Neural progenitor cell (in vitro differentiated cells): Measurements from ENCODE around the gene NKD1. TPM values are rescaled to one million over a fixed set of nuclear protein-coding genes. Genes with fewer than 3 reads are reported as not detected.

Source experiments
- DNase-seq: peaks from one replicate; pipeline ENCODE4 v3.0.0-alpha.2; 2016; ENCODE audit warnings: low spot score
- H2AFZ ChIP-seq: fragments of 200-600 bp; sonication (generic); replicated peaks from 2 replicates; pipeline ENCODE4 v1.6.1; 2016; ENCODE audit warnings: antibody characterized with exemption
- H3F3A ChIP-seq: fragments of 200-600 bp; sonication (generic); 2 replicates; pipeline ENCODE4 v1.6.1; 2016; ENCODE audit warnings: antibody characterized with exemption, low read depth
- H3K27ac ChIP-seq: fragments of 200-600 bp; sonication (generic); 2 replicates; pipeline ENCODE4 v1.5.1; 2016; ENCODE audit warnings: mild to moderate bottlenecking
- H3K27me3 ChIP-seq: fragments of 200-600 bp; sonication (generic); 2 replicates; pipeline ENCODE4 v1.6.1; 2016; ENCODE audit warnings: mild to moderate bottlenecking, moderate library complexity
- H3K36me3 ChIP-seq: fragments of 200-600 bp; sonication (generic); 2 replicates; pipeline ENCODE4 v1.5.1; 2016
- H3K4me1 ChIP-seq: fragments of 200-600 bp; sonication (generic); 2 replicates; pipeline ENCODE4 v1.6.1; 2016; ENCODE audit warnings: mixed run types
- H3K4me2 ChIP-seq: fragments of 200-600 bp; sonication (generic); 2 replicates; pipeline ENCODE4 v1.6.1; 2016
- H3K4me3 ChIP-seq: fragments of 200-600 bp; sonication (generic); 2 replicates; pipeline ENCODE4 v1.5.1; 2016
- H3K79me2 ChIP-seq: fragments of 200-600 bp; sonication (generic); 2 replicates; pipeline ENCODE4 v1.6.1; 2016; ENCODE audit warnings: low read depth
- H3K9ac ChIP-seq: fragments of 200-600 bp; sonication (generic); 2 replicates; pipeline ENCODE4 v1.6.1; 2016
- H3K9me3 ChIP-seq: fragments of 200-600 bp; sonication (generic); 2 replicates; pipeline ENCODE4 v1.5.1; 2016; ENCODE audit warnings: low read depth
- H4K20me1 ChIP-seq: fragments of 200-600 bp; sonication (generic); 2 replicates; pipeline ENCODE4 v1.6.1; 2016; ENCODE audit warnings: low read depth
- H3K27ac Mint-ChIP-seq: 3 replicates; pipeline ENCODE4 v1.8.0; 2021; ENCODE audit warnings: mixed read lengths
- H3K27me3 Mint-ChIP-seq: 2 replicates; pipeline ENCODE4 v1.8.0; 2022; ENCODE audit warnings: low read depth, mild to moderate bottlenecking, inconsistent platforms, moderate library complexity, mixed read lengths; ENCODE audit not compliant: insufficient read depth
- H3K36me3 Mint-ChIP-seq: 3 replicates; pipeline ENCODE4 v1.8.0; 2021; ENCODE audit warnings: mixed read lengths
- H3K4me1 Mint-ChIP-seq: 3 replicates; pipeline ENCODE4 v1.8.0; 2021; ENCODE audit warnings: mixed read lengths
- H3K4me3 Mint-ChIP-seq: 3 replicates; pipeline ENCODE4 v1.8.0; 2021; ENCODE audit warnings: mild to moderate bottlenecking, moderate library complexity, mixed read lengths
- H3K9me3 Mint-ChIP-seq: 3 replicates; pipeline ENCODE4 v1.8.0; 2020; ENCODE audit warnings: mixed read lengths
- EZH2 ChIP-seq: fragments of 200-600 bp; sonication (generic); IDR thresholded peaks from 2 replicates; pipeline ENCODE4 v1.6.1; 2017; ENCODE audit warnings: antibody characterized with exemption, mild to moderate bottlenecking, moderate library complexity
- EZH2phosphoT487 ChIP-seq: fragments of 200-600 bp; sonication (generic); IDR thresholded peaks from 2 replicates; pipeline ENCODE4 v1.6.1; 2017; ENCODE audit warnings: antibody characterized with exemption
- total RNA-seq: library from RNA; depleted of rRNA; stranded (reverse); fragments of >200 nt; gene quantifications from 2 replicates; pipeline ENCODE4 v1.2.3, GENCODE V29; 2015; ENCODE audit warnings: low replicate concordance
- TF ChIP-seq, protein P1 (sequence below): fragments of 200-600 bp; sonication (generic); IDR thresholded peaks from 2 replicates; pipeline ENCODE4 v1.5.1; 2017; ENCODE audit warnings: antibody characterized with exemption, mild to moderate bottlenecking

NKD1 gene
- total RNA-seq, 1 donor from 2014 or later: 5.3 TPM

DNA sequence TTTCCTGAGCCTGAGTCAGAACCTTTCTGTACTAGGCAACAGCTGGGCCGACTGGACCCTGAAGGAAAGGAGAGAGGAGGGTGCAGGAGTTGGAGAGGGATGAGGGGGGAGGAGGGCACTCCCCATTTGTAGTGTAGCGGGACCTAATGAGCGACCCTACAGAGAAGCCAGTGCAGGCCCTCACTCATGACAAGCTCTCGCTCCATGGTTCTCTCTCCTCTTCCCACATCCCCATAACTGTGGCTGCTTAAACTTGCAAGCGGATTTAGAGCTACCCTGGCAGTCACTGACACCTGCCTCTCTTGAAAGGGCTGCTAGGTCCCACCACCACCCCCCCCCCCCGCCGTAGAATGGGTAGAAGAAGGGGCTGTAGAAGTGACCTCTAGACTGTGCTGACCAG, 14.5 kb downstream of the NKD1 start:
- no peak for TF ChIP-seq EZH2
- TF ChIP-seq, protein P1, sequence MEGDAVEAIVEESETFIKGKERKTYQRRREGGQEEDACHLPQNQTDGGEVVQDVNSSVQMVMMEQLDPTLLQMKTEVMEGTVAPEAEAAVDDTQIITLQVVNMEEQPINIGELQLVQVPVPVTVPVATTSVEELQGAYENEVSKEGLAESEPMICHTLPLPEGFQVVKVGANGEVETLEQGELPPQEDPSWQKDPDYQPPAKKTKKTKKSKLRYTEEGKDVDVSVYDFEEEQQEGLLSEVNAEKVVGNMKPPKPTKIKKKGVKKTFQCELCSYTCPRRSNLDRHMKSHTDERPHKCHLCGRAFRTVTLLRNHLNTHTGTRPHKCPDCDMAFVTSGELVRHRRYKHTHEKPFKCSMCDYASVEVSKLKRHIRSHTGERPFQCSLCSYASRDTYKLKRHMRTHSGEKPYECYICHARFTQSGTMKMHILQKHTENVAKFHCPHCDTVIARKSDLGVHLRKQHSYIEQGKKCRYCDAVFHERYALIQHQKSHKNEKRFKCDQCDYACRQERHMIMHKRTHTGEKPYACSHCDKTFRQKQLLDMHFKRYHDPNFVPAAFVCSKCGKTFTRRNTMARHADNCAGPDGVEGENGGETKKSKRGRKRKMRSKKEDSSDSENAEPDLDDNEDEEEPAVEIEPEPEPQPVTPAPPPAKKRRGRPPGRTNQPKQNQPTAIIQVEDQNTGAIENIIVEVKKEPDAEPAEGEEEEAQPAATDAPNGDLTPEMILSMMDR: no peak
- no peak for TF ChIP-seq EZH2phosphoT487
- peaks cover 2% of the 10 kb centered on the region for H3K27me3 Mint-ChIP-seq
- H3K4me3 Mint-ChIP-seq: no peak overlapping the region

DNA sequence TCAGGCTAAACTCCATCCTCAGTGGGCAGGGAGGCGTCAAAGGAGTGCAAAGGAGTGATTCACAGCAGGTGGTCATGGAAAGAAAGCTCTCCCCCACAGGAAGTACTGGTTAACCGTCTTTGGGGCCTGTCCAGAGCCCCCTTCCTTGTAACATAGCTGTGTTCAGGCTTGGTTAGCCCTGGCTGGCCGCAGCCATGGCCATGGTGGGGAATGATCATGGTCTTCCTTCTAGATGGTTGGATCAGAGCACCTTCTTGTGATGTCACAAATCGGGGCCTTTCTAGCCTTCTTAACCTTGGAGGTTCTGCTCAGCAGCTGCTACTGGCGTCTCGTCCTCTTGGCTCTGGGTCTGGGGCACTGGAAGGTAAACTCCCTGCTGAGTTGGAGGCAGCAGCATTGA, 15.8 kb downstream of the NKD1 start:
- Histone ChIP-seq H3K36me3 (no peaks in the 10 kb centered on the region), H3K9ac (no peak overlapping the region), H3K27me3 (no peaks in the 10 kb centered on the region), H3K27ac (no peak overlapping the region), H3K9me3 (no peaks in the 10 kb centered on the region), H3F3A (no peaks in the 10 kb centered on the region), H3K79me2 (no peaks in the 10 kb centered on the region), H3K4me3 (no peak overlapping the region), H2AFZ (no peak overlapping the region), H3K4me1 (no peaks in the 10 kb centered on the region), H4K20me1 (no peaks in the 10 kb centered on the region), H3K4me2 (no peak overlapping the region)
- no peak overlapping the region for H3K27ac Mint-ChIP-seq
- peaks cover 38% of the 10 kb centered on the region for H3K36me3 Mint-ChIP-seq
- DNase-seq: no peak
- peaks cover 16% of the 10 kb centered on the region for H3K4me1 Mint-ChIP-seq
- TF ChIP-seq EZH2phosphoT487 (no peak), EZH2 (no peak)
- TF ChIP-seq, protein P1: no peak
- H3K9me3 Mint-ChIP-seq: no peaks in the 10 kb centered on the region
- peaks cover 2% of the 10 kb centered on the region for H3K27me3 Mint-ChIP-seq
- no peak overlapping the region for H3K4me3 Mint-ChIP-seq

More for the DNA sequence above, 14.5 kb downstream of the NKD1 start:
- no peak overlapping the region for H3K9ac ChIP-seq
- H3K4me1 ChIP-seq: no peaks in the 10 kb centered on the region
- no peak overlapping the region for H3K4me2 ChIP-seq
- no peaks in the 10 kb centered on the region for H3K79me2 ChIP-seq
- no peak overlapping the region for H3K27ac ChIP-seq
- DNase-seq: no peak
- H3F3A ChIP-seq: no peaks in the 10 kb centered on the region
- H3K4me3 ChIP-seq: no peak overlapping the region
- H3K36me3 ChIP-seq: no peaks in the 10 kb centered on the region
- H3K9me3 ChIP-seq: no peaks in the 10 kb centered on the region
- H2AFZ ChIP-seq: no peak overlapping the region
- H3K27ac Mint-ChIP-seq: no peak overlapping the region
- H3K27me3 ChIP-seq: no peaks in the 10 kb centered on the region
- no peaks in the 10 kb centered on the region for H3K9me3 Mint-ChIP-seq
- peaks cover 7% of the 10 kb centered on the region for H3K4me1 Mint-ChIP-seq
- peaks cover 45% of the 10 kb centered on the region for H3K36me3 Mint-ChIP-seq
- H4K20me1 ChIP-seq: no peaks in the 10 kb centered on the region

DNA sequence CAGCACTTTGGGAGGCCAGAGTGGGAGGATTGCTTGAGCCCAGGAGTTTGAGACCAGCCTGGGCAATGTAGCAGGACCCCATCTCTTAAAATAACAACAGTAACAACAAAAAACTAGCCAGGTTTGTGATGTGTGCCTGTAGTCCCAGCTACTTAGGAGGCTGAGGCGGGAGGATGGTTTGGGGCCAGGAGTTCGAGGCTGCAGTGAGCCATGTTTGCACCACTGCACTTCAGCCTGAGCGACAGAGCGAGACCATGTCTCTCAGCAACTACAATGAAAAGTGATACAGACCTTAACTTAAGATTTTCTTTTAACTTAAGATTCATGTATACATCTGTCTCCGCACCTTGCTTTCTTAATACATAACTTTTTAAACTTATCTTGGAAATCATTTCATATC, 17.2 kb downstream of the NKD1 start:
- Histone ChIP-seq H3K4me2 (no peak overlapping the region), H3K27ac (no peak overlapping the region), H3K9ac (no peak overlapping the region), H3K4me3 (no peak overlapping the region), H3K36me3 (no peaks in the 10 kb centered on the region), H3K9me3 (no peaks in the 10 kb centered on the region), H4K20me1 (no peaks in the 10 kb centered on the region), H3F3A (no peaks in the 10 kb centered on the region), H3K4me1 (no peaks in the 10 kb centered on the region), H3K79me2 (no peaks in the 10 kb centered on the region), H2AFZ (no peak overlapping the region), H3K27me3 (no peaks in the 10 kb centered on the region)
- TF ChIP-seq, protein P1: no peak
- TF ChIP-seq EZH2 (no peak), EZH2phosphoT487 (no peak)
- peaks cover 2% of the 10 kb centered on the region for H3K27me3 Mint-ChIP-seq
- no peaks in the 10 kb centered on the region for H3K9me3 Mint-ChIP-seq
- H3K36me3 Mint-ChIP-seq: peaks cover 27% of the 10 kb centered on the region
- no peak overlapping the region for H3K27ac Mint-ChIP-seq
- DNase-seq: no peak
- H3K4me3 Mint-ChIP-seq: no peak overlapping the region
- peaks cover 19% of the 10 kb centered on the region for H3K4me1 Mint-ChIP-seq
